Erythroblast (primary cell): ENCODE measurements around the gene KRTAP5-1.

Source experiments
- GATA1 ChIP-seq: IDR thresholded peaks from 2 replicates; pipeline ENCODE4 v1.6.1; 2011; ENCODE audit warnings: low read depth, mild to moderate bottlenecking, control low read depth, low read length, moderate library complexity
- POLR2A ChIP-seq: IDR thresholded peaks from 2 replicates; pipeline ENCODE4 v1.6.1; 2011; ENCODE audit warnings: mild to moderate bottlenecking, low read length

- no peak for TF ChIP-seq POLR2A
- TF ChIP-seq GATA1, result no peak
These were observed 3.1 kb downstream of the KRTAP5-1 start for GRCh38 chr11:1581976-1582375.
